ENCODE measurements around the gene FGF3. TPM values are rescaled to one million over a fixed set of nuclear protein-coding genes. Genes with fewer than 3 reads are reported as not detected.

The FGF3 gene
- total RNA-seq, 3 donors from 2014 or later = not detected

DNA sequence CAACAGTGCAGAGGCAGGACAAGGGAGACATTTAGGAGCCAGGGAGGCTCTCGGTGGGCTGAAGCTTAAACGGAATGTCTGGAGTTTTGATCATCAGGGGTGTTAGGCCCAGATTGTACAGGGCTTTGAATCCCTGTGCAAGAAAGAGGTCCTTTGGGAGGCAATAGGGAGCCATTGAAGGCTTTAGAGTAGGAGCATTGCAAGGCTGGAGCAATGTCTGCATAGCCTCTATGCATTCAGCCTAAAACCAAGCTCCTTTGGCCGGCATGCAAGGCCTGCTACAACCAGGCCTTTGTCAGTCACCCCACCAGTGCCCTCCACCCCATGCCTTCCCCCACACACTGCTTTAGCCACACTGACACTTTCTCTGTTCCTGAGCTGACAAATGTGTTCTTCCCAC lies 47.4 kb upstream of the FGF3 start:
- intact Hi-C loops (cut with DNase I; ENCODE audit: low total_unique reads) = no loop called here
- Histone ChIP-seq H3K9me3 (no peaks in the 10 kb centered on the region), H3K27me3 (peaks cover 0 to 20% of the 10 kb centered on the region in 2 donors), H3K4me3 (no peak overlapping the region), H3K4me1 (no peaks in the 10 kb centered on the region), H3K27ac (no peak overlapping the region), H3K36me3 (no peaks in the 10 kb centered on the region)
- no peak for DNase-seq (ENCODE audit: low spot score in 2 of 2)
- TF ChIP-seq, protein P1, sequence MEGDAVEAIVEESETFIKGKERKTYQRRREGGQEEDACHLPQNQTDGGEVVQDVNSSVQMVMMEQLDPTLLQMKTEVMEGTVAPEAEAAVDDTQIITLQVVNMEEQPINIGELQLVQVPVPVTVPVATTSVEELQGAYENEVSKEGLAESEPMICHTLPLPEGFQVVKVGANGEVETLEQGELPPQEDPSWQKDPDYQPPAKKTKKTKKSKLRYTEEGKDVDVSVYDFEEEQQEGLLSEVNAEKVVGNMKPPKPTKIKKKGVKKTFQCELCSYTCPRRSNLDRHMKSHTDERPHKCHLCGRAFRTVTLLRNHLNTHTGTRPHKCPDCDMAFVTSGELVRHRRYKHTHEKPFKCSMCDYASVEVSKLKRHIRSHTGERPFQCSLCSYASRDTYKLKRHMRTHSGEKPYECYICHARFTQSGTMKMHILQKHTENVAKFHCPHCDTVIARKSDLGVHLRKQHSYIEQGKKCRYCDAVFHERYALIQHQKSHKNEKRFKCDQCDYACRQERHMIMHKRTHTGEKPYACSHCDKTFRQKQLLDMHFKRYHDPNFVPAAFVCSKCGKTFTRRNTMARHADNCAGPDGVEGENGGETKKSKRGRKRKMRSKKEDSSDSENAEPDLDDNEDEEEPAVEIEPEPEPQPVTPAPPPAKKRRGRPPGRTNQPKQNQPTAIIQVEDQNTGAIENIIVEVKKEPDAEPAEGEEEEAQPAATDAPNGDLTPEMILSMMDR (IDR thresholded peaks at IDR 0.05) = no peak
- TF ChIP-seq POLR2AphosphoS5 (IDR thresholded peaks at IDR 0.05) (no peak), POLR2A (IDR thresholded peaks at IDR 0.05) (no peak)

DNA sequence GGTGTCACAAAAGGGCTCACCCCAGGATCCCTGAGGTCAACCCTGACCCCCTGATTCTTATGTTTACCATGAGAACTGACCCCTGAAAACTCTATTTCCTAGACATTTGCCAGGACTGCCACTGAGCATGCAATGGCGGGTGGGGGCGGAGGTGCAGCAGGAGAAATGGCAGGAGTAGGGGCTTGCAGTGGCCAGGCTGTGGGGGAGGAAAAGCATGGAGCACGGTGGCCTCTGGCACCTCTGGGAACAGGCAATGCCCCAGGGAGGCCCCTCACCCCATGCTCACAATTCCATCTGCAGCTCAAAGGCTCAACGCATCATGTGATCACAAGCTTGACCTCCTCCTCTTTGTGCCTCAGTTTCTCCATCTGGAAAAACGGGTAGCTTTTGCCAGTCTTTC lies 46.5 kb upstream of the FGF3 start:
- Histone ChIP-seq H3K27me3 (peaks cover 0 to 21% of the 10 kb centered on the region in 2 donors), H3K36me3 (no peaks in the 10 kb centered on the region), H3K27ac (no peak overlapping the region), H3K9me3 (no peaks in the 10 kb centered on the region), H3K4me3 (no peak overlapping the region), H3K4me1 (no peaks in the 10 kb centered on the region)
- intact Hi-C loops (cut with DNase I; ENCODE audit: low total_unique reads) = no loop called here
- TF ChIP-seq, protein P1 (IDR thresholded peaks at IDR 0.05) = no peak
- no peak for TF ChIP-seq POLR2A (IDR thresholded peaks at IDR 0.05)
- TF ChIP-seq POLR2AphosphoS5 (IDR thresholded peaks at IDR 0.05) = no peak
- DNase-seq (ENCODE audit: low spot score in 2 of 2) = no peak

DNA sequence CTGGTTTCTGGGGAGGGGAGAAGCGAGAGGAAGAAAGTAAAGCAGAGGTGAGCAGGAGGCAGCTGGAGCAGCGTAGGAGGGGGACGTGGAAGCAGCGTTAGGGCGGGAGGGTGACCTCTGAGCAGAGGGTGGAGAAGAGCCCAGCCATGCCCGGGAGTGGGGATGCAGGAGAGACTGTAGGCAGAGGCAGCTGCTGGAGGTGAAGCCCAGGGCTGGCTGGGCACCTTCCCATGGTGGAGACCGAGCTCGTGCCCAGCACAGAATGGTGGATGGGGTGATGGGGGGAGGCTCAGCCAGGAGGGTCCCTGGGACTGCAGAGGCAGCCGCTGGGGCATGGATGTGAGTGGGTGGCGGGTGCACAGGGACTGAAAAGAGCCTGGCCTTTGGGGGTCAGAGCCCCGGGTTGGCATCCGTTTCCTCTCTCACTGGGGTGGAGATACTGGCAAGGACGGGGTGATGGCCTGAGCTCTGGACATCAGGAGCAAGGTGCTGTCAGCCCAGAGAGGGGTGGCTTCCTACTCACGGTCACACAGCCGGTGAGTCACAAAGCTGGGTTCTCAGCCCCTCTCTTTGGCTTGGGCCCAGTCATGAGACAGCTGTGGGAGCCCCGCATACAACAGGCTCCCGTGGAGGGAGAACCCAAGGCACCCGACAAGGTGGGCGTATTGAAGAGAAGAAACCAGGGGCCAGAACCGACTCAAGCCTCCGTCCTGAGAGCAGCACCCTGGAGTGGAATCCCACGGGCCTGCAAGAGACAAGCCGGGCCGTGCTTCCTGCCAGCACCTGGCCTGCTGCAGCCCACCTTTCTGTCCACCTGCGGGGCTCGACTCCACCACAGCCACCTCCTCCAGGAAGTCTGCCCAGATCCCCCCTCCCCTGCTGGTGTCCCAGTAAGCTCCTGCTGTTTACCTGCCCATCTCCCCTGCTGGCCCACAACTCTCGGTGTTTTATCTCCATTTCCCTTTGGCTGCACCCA lies 45.8 kb upstream of the FGF3 start:
- H3K27ac ChIP-seq = no peak overlapping the region
- H3K27me3 ChIP-seq = peaks cover 0 to 21% of the 10 kb centered on the region in 2 donors
- H3K9me3 ChIP-seq = no peaks in the 10 kb centered on the region
- no peaks in the 10 kb centered on the region for H3K4me1 ChIP-seq
- DNase-seq (ENCODE audit: low spot score in 2 of 2) = no peak
- TF ChIP-seq, protein P1 (IDR thresholded peaks at IDR 0.05) = no peak
- no peak for TF ChIP-seq POLR2A (IDR thresholded peaks at IDR 0.05)
- no peak for TF ChIP-seq POLR2AphosphoS5 (IDR thresholded peaks at IDR 0.05)
- intact Hi-C loops (cut with DNase I; ENCODE audit: low total_unique reads) = no loop called here
- H3K36me3 ChIP-seq = no peaks in the 10 kb centered on the region
- no peak overlapping the region for H3K4me3 ChIP-seq

DNA sequence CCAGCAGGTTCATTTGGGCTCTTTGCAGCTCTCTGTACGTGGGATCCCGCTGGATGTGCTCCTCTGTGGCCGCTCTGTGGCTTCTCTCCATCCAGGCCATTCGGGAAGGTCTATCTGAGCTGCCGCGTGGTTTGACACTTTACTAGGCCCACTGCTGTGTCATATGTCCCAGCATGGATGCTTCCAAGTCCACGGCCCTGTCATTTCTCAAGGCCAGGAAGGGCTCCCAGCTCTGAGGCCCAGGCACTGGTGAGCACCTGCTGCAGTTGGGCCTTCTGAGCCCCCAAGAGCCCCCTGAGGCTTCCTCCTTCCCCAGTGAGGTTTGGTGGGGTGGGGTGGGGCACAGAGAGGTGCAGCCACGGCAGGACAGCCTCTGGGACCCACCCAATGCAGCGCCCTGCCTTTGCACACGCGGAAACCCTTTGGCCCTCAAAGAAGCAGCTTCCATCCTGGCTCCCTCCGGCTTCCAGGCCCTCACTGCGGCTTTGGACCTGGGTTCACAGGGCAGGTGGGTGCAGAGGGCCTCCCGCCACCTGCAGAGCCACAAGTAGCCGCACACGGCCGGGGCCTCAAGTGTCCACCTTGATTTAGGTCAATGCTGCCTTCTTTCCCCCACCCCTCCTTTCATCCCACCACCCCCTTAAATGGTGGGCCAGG lies 44.5 kb upstream of the FGF3 start:
- Histone ChIP-seq H3K4me1 (no peaks in the 10 kb centered on the region), H3K27me3 (peaks cover 0 to 21% of the 10 kb centered on the region in 2 donors), H3K9me3 (no peaks in the 10 kb centered on the region), H3K27ac (no peak overlapping the region), H3K36me3 (no peaks in the 10 kb centered on the region), H3K4me3 (no peak overlapping the region)
- intact Hi-C loops (cut with DNase I; ENCODE audit: low total_unique reads) = no loop called here
- DNase-seq (ENCODE audit: low spot score in 2 of 2) = no peak
- TF ChIP-seq POLR2AphosphoS5 (IDR thresholded peaks at IDR 0.05) (no peak), POLR2A (IDR thresholded peaks at IDR 0.05) (no peak)
- TF ChIP-seq, protein P1 (IDR thresholded peaks at IDR 0.05) = no peak
